HG02973 (cell line): Measurements from ENCODE around the gene LRCOL1.
"Not testable (repeated sequence)": the region's sequence is repeated elsewhere in the genome, so short reads cannot be mapped to it uniquely, and the experiment has no call there.

Experiments
- ATAC-seq: cut with Tn5 transposase; IDR thresholded peaks from one replicate; pipeline ENCODE4 v1.9.1; 2021; ENCODE audit warnings: moderate library complexity; ENCODE audit not compliant: unreplicated experiment

LRCOL1 gene

DNA sequence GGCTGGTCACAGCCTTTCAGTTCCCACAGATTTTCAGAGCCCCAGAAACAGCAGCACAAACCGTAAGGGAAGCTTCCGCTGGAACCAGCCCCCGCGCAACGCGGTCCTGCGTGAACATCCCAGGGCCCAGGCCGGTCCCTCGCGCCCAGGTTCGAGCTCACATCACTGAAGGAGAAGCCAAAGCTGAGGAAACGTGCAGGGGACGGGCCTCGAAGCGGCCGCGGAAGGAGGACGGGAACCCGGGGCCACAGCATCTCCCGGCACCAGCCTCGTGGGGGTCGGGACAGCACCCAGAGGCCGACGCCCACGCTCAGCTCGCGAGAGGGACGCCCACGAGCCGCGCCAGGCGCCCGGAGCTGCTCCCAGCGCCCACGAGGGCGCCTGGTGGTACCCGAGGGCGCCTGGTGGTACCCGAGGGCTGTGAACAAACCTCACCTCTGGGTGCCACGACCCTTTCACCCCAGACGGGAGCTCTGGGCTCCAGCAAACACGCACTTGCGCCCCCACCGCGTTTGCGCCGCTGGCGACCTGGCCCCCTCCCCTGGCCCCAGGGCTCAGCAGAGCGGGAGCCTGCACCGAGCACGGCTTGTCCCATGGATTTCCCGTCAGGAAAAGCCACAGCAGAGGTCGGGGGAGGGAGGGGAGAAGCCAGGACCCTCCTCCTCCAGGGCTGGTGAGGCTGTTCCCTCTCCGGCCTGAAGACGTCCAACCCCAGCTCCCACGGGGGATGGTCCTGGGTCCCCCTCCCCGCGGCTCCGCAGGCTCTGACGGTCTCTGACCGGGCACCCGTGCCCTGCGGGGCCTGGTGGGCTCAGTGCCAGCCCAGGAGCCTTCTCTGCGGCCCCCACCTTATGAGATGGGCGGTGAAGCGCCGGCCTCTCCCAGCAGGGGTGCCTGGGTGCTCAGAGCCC lies 6.9 kb downstream of the LRCOL1 start:
- no peak for ATAC-seq

- no peak for ATAC-seq
Observed at GRCh38 chr12:132602572-132603239, 7.7 kb downstream of the LRCOL1 start.

DNA sequence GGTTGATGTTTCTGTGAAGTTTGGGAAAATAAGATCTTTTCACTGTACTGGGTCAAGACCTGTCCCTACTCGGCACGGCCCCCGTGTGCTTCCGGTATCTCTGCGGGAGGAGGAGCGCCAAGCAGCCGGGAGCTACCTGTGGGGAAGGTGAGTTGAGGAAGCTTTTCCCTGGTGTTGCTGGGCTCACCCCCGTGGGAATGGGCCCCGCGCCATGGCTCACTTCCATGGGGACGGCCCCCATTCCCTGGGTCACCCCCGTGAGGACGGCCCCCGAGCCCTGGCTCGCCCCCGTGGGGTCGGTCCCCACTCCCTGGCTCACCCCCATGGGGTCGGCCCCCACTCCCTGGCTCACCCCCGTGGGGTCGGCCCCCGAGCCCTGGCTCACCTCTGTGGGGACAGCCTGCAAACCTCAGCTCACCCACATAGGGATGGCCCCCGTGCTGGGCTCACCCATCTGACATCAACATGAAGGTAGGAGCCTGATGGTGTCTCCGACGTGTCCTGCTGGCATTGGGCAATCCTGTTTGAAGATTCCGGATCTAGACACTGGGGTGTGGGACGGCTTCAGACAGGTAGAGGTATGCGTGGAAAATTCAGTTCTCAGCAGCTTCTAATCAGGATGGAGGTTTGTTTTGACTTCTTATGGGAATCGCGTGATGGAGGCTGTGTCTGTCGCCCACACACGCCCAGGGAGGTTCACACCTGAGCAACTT lies 9.1 kb downstream of the LRCOL1 start:
- ATAC-seq = no peak

GRCh38 chr12:132600048-132601032 lies 10.0 kb downstream of the LRCOL1 start:
- no peak for ATAC-seq

DNA sequence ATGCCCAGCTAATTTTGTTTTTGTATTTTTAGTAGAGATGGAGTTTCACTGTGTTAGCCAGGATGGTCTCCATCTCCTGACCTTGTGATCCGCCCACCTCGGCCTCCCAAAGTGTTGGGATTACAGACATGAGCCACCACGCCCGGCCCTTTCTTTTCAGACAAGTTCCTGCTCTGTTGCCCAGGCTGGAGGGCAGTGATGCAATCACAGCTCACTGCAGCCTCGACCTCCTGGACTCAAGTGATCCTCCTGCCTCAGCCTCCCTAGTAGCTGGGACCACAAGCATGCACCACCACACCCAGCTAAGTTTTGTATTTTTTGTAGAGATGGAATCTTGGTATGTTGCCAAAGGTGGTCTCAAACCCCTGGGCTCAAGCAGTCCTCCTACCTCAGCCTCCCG lies 10.9 kb downstream of the LRCOL1 start:
- not testable (repeated sequence) for ATAC-seq

GRCh38 chr12:132597333-132598316 lies 12.8 kb downstream of the LRCOL1 start:
- ATAC-seq = no peak

GRCh38 chr12:132596016-132596415 lies 14.4 kb downstream of the LRCOL1 start:
- no peak for ATAC-seq

GRCh38 chr12:132595183-132595582 lies 15.2 kb downstream of the LRCOL1 start:
- ATAC-seq = no peak

- ATAC-seq = peak; percentile 64
Observed at GRCh38 chr12:132593938-132594358, 16.4 kb downstream of the LRCOL1 start.

GRCh38 chr12:132593521-132593920 lies 16.9 kb downstream of the LRCOL1 start:
- no peak for ATAC-seq

GRCh38 chr12:132593071-132593470 lies 17.3 kb downstream of the LRCOL1 start:
- ATAC-seq = no peak

GRCh38 chr12:132592282-132592970 lies 18.0 kb downstream of the LRCOL1 start:
- ATAC-seq = no peak

- no peak for ATAC-seq
Observed at GRCh38 chr12:132591107-132591935, 19.1 kb downstream of the LRCOL1 start.

- no peak for ATAC-seq
Observed at GRCh38 chr12:132588821-132589669, 21.3 kb downstream of the LRCOL1 start.

- no peak for ATAC-seq
Observed at GRCh38 chr12:132588319-132588718, 22.1 kb downstream of the LRCOL1 start.

DNA sequence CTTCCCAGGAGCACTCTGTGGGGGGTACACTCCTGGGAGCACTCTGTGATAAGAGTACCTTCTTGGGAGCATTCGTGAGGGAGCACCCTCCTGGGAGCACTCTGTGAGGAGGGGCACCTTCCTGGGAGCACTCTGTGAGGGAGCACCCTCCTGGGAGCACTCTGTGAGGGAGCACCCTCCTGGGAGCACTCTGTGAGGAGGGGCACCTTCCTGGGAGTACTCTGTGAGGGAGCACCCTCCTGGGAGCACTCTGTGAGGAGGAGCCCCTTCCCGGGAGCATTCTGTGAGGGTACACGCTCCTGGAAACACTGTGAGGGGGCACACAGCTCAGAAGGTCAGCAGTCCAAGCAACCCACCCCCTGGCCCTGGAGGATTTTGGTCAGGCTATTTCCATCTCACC lies 22.6 kb downstream of the LRCOL1 start:
- ATAC-seq = no peak

GRCh38 chr12:132586929-132587328 lies 23.5 kb downstream of the LRCOL1 start:
- no peak for ATAC-seq
